GM19463 (cell line): ENCODE data around the gene OPALIN.
A peak's percentile ranks its signal among the peaks of the same experiment; 100 is the strongest.
"Not testable (repeated sequence)": the region's sequence is repeated elsewhere in the genome, so short reads cannot be mapped to it uniquely, and the experiment has no call there.

Source experiments
- ATAC-seq: cut with Tn5 transposase; IDR thresholded peaks from one replicate; pipeline ENCODE4 v1.9.1; 2021; ENCODE audit warnings: mild to moderate bottlenecking, moderate library complexity; ENCODE audit not compliant: unreplicated experiment

OPALIN gene

GRCh38 chr10:96339956-96340904, 18.6 kb downstream of the OPALIN start:
- no peak for ATAC-seq

- ATAC-seq, result no peak
These were observed 19.4 kb downstream of the OPALIN start for GRCh38 chr10:96339383-96339782.

- no peak for ATAC-seq
These were observed 20.4 kb downstream of the OPALIN start for GRCh38 chr10:96338279-96338925.

GRCh38 chr10:96337106-96337505, 21.7 kb downstream of the OPALIN start:
- ATAC-seq, result no peak

- no peak for ATAC-seq
These were observed 23.9 kb downstream of the OPALIN start for GRCh38 chr10:96334616-96335526.

GRCh38 chr10:96333101-96333500, 25.7 kb downstream of the OPALIN start:
- ATAC-seq, result no peak

- no peak for ATAC-seq
These were observed 31.3 kb downstream of the OPALIN start for GRCh38 chr10:96327462-96327861.

GRCh38 chr10:96325719-96326373, 33.0 kb downstream of the OPALIN start:
- ATAC-seq, result peak; percentile 97

GRCh38 chr10:96324447-96324846, 34.4 kb downstream of the OPALIN start:
- no peak for ATAC-seq

- ATAC-seq, result no peak
These were observed 36.5 kb downstream of the OPALIN start for GRCh38 chr10:96322275-96322674.

- ATAC-seq, result no peak
These were observed 37.0 kb downstream of the OPALIN start for GRCh38 chr10:96321822-96322221.

GRCh38 chr10:96319754-96320474, 38.9 kb downstream of the OPALIN start:
- ATAC-seq, result no peak

GRCh38 chr10:96317067-96317833, 41.6 kb downstream of the OPALIN start:
- no peak for ATAC-seq

GRCh38 chr10:96313344-96313743, 45.5 kb downstream of the OPALIN start:
- no peak for ATAC-seq

- no peak for ATAC-seq
These were observed 47.6 kb downstream of the OPALIN start for GRCh38 chr10:96311180-96311715.

GRCh38 chr10:96310321-96310669, 48.5 kb downstream of the OPALIN start:
- ATAC-seq, result no peak

- ATAC-seq, result no peak
These were observed 49.0 kb downstream of the OPALIN start for GRCh38 chr10:96309628-96310320.

GRCh38 chr10:96308854-96309253, 49.9 kb downstream of the OPALIN start:
- not testable (repeated sequence) for ATAC-seq
